GM10266 (cell line): Measurements from ENCODE around the gene DYNLL1.
"Not testable (repeated sequence)": the region's sequence is repeated elsewhere in the genome, so short reads cannot be mapped to it uniquely, and the experiment has no call there.

Experiments used
- DNase-seq: peaks from one replicate; pipeline ENCODE4 v3.0.0; 2012; ENCODE audit errors: extremely low spot score
- TF ChIP-seq, protein P1 (sequence below): IDR thresholded peaks from 2 replicates; pipeline ENCODE4 v1.5.1; 2012; ENCODE audit warnings: mild to moderate bottlenecking, low read depth; ENCODE audit not compliant: control insufficient read depth, insufficient read depth; ENCODE audit errors: missing control alignments

Gene DYNLL1

DNA sequence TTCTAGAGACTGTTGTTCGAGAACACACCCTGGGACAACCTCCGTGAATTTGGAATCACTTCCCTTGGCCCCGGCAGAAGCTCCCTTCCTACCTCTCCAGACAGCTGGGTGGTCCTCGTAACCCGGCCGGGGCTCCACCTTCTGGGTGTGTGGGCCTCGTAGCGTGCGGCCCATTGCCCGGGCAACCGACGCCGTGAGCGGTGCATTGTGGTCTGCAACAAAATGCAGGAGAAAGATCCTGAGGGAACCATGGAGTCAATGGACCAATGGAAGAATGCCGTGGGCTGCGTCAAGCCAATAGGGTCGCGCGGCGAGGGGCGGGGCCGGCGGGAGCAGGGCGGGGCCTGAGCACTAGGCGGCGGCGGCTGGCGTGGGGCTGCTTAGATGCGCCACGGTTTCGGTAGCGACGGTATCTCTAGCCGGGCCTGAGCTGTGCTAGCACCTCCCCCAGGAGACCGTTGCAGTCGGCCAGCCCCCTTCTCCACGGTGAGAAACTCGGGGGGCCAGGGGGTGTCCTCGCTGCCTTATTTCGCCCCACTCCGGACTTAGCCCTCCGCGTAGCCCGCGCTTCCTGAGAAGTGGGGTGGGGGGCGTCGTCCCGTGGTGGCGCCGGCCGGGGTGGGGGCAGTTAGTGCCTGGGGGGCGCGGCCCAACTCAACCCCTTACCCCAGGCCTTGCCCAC, at the start of gene DYNLL1:
Gene DYNLL1 (plus strand): TSS at position 383 of the 682 bp plus-strand sequence. CDS start 309 bp downstream, outside the sequence.
- DNase-seq, result peak; percentile 97
- TF ChIP-seq, protein P1, sequence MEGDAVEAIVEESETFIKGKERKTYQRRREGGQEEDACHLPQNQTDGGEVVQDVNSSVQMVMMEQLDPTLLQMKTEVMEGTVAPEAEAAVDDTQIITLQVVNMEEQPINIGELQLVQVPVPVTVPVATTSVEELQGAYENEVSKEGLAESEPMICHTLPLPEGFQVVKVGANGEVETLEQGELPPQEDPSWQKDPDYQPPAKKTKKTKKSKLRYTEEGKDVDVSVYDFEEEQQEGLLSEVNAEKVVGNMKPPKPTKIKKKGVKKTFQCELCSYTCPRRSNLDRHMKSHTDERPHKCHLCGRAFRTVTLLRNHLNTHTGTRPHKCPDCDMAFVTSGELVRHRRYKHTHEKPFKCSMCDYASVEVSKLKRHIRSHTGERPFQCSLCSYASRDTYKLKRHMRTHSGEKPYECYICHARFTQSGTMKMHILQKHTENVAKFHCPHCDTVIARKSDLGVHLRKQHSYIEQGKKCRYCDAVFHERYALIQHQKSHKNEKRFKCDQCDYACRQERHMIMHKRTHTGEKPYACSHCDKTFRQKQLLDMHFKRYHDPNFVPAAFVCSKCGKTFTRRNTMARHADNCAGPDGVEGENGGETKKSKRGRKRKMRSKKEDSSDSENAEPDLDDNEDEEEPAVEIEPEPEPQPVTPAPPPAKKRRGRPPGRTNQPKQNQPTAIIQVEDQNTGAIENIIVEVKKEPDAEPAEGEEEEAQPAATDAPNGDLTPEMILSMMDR, result no peak

DNA sequence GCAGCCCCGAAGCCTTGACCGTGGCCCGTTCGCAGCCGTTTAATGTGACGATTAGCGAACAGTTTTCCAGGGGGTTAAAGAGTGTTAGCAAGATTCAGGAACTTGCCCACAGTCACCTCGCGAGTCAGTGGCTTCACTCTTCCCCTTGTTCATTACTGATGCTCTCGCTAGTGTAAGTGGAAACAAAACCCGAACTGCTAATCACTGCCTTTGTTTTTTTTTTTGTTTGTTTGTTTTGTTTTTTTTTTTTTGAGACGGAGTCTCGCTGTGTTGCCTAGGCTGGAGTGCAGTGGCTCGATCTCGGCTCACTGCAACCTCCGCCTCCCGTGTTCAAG, 49.1 kb upstream of the DYNLL1 start:
- not testable (repeated sequence) for DNase-seq

DNA sequence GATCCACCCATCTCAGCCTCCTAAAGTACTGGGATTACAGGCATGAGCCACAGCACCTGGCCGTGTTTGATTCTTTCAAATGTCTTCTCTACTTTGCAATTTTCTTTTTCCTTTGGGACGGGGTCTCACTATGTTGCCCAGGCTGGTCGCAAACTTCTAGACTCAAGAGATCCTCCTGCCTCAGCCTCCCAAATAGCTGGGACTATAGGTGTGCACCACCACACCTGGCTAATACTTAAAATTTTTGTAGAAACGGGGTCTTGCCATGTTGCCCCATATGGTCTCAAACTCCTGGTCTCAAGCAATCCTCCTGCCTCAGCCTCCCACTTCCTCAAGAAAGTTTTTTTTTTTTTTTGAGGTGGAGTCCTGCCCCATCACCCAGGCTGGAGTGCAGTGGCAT, 47.9 kb upstream of the DYNLL1 start:
- TF ChIP-seq, protein P1, result no peak
- no peak for DNase-seq

DNA sequence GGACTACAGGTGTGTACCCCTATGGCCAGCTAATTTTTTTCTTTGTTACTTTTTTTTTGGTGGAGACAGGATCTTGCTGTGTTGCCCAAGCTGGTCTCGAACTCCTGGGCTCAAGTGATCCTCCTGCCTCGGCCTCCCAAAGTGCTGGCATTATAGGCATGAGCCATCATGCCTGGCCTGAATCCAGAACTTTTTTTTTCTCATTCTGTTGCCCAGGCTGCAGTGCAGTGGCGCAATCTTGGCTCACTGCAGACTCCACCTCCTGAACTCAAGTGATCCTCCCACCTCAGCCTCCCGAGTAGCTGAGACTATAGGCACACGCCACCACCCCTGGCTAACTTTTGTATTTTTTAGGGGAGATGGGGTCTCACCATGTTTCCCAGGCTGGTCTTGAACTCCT, 43.4 kb upstream of the DYNLL1 start:
- not testable (repeated sequence) for DNase-seq

DNA sequence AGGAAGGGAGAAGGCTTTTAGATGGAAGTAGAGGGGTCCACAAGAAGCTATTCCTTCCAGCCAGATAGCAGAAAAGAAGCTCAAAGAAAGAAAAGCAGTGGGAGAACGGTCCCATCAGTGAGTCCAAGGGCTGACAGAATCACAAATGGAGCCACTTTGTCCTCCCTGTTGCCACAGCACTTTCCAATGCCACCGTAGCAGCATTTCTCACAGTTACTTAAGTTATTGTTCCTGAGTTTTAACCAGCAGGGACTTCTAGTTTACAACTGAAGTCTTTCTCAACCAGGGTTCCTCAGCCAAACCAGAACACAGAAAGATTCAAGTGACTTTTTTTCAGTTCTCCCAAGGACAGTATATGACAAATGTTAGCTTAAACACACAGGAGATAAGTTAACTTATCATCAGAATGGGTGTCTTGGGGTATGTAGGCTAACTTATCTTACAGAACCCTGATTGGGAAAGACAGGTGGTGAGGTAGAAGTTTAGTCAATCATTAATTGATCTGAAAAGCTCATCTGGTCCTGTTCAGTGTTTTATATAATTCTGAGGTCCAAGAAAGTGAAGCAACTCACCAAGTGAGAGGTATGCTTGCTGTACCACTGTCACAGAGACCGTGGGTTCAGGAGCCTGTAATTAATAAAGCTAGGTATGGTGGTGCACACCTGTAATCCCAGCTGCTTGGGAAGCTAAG, 42.7 kb upstream of the DYNLL1 start:
- no peak for DNase-seq

DNA sequence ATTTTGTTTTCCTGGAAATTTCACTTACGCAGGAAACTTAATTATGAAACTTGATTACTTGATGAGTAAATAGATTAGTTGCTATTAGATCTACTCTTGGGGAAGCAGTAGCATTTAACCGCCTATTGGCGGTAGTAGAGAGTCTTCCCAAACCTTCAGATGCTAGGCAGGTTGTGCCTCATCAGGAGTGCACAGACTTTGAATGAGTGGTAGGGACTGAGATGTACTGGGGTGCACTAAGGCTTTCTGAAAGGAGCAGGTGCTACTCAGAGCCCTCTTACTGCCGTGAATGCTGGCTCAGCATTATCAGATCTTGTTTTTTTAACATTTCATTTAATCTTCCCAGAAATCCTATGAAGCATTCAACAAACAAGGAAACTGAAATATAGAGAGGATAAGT, 41.9 kb upstream of the DYNLL1 start:
- peak; percentile 50 for DNase-seq
- TF ChIP-seq, protein P1, result peak; percentile 51

More for the DNA sequence above, 42.7 kb upstream of the DYNLL1 start:
- TF ChIP-seq, protein P1, result no peak

DNA sequence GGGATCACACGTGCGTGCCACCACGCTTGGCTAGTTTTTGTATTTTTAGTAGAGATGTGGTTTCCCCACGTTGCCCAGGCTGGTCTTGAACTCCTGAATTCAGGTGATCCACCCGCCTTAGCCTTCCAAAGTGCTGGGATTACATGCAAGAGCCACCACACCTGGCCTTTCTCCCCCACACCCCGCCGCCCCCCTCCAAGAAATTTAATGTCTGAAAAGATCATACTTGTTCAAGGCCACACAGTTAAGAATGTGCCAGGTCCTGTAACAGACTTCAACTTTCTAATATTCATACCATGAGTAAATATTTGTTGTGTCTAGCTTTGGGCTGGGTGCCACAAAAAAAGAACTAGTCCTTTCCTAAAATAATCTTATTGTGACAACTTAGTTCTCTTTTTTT, 40.6 kb upstream of the DYNLL1 start:
- DNase-seq, result no peak
- TF ChIP-seq, protein P1, result no peak

DNA sequence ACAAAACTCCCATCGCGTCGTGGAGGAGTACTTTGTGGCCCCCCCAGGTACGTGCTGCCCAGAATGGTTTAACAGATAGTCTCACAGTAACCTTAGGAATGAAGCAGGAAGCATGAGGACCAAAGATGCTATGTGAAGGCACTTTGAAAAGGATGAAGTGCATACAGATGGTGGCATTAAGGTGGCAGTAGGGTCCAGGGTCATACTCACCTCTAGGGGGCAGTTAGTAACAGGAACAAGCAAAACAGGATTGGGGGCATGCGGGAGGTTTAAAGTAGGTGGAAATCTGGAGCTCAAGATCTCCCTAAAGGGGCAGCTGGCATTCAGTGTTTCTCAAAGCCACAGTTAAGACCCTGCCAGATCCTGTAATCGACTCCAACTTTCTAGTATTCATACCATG, 38.8 kb upstream of the DYNLL1 start:
- DNase-seq, result no peak
- TF ChIP-seq, protein P1, result peak; percentile 17
